GDM1 (cell line): ENCODE measurements around the gene HOXA2.

Source experiments
- DNase-seq: peaks from one replicate; lab custom pipeline; 2025; lab: John Stamatoyannopoulos, UW

Gene HOXA2

GRCh38 chr7:27102581-27103442, at the start of gene HOXA2:
Gene HOXA2, minus strand, starts transcription at chr7:27102683. Its CDS starts 183 bp downstream, at chr7:27102500.
- DNase-seq, result no peak

- no peak for DNase-seq
Observed at GRCh38 chr7:27151341-27151930, 49.0 kb upstream of the HOXA2 start.

- peak; percentile 69 for DNase-seq
Observed at GRCh38 chr7:27150568-27151340, 48.3 kb upstream of the HOXA2 start.

GRCh38 chr7:27149842-27150567, 47.5 kb upstream of the HOXA2 start:
- no peak for DNase-seq

GRCh38 chr7:27148756-27149641, 46.5 kb upstream of the HOXA2 start:
- no peak for DNase-seq

- no peak for DNase-seq
Observed at GRCh38 chr7:27148031-27148755, 45.7 kb upstream of the HOXA2 start.

GRCh38 chr7:27147199-27148030, 44.9 kb upstream of the HOXA2 start, which contains the start of gene HOXA6:
Gene HOXA6, minus strand, starts transcription at chr7:27147774. Its CDS starts 25 bp downstream, at chr7:27147749.
- DNase-seq, result no peak

- no peak for DNase-seq
Observed at GRCh38 chr7:27146491-27147198, 44.2 kb upstream of the HOXA2 start.

GRCh38 chr7:27145914-27146412, 43.5 kb upstream of the HOXA2 start:
- no peak for DNase-seq

- DNase-seq, result no peak
Observed at GRCh38 chr7:27145165-27145913, 42.9 kb upstream of the HOXA2 start.

- DNase-seq, result no peak
Observed at GRCh38 chr7:27144781-27145164, 42.3 kb upstream of the HOXA2 start.

GRCh38 chr7:27143950-27144780, 41.7 kb upstream of the HOXA2 start:
- DNase-seq, result no peak

GRCh38 chr7:27143023-27143949, 40.8 kb upstream of the HOXA2 start, which contains the start of gene HOXA5:
Gene HOXA5, minus strand, starts transcription at chr7:27143681. Its CDS starts 74 bp downstream, at chr7:27143607.
- no peak for DNase-seq

GRCh38 chr7:27142580-27143022, 40.1 kb upstream of the HOXA2 start:
- no peak for DNase-seq

- no peak for DNase-seq
Observed at GRCh38 chr7:27141923-27142579, 39.6 kb upstream of the HOXA2 start.
